GM21717 (cell line): ENCODE measurements around the gene CPVL.

Source experiments
- ATAC-seq: cut with Tn5 transposase; IDR thresholded peaks from one replicate; pipeline ENCODE4 v1.9.1; 2021; ENCODE audit warnings: mild to moderate bottlenecking, moderate library complexity; ENCODE audit not compliant: unreplicated experiment

Gene CPVL

GRCh38 chr7:28984217-28984616 lies 162.1 kb downstream of the CPVL start:
- no peak for ATAC-seq

- ATAC-seq, result no peak
Measured at GRCh38 chr7:28983396-28984190, 162.7 kb downstream of the CPVL start.

GRCh38 chr7:28981161-28981465 lies 165.2 kb downstream of the CPVL start:
- ATAC-seq, result no peak

GRCh38 chr7:28980451-28981160 lies 165.7 kb downstream of the CPVL start:
- ATAC-seq, result no peak

GRCh38 chr7:28979776-28980175 lies 166.6 kb downstream of the CPVL start:
- ATAC-seq, result no peak

- ATAC-seq, result no peak
Measured at GRCh38 chr7:28977881-28978280, 168.5 kb downstream of the CPVL start.

GRCh38 chr7:28976022-28976421 lies 170.3 kb downstream of the CPVL start:
- ATAC-seq, result no peak

GRCh38 chr7:28973591-28973990 lies 172.7 kb downstream of the CPVL start:
- no peak for ATAC-seq

- no peak for ATAC-seq
Measured at GRCh38 chr7:28964056-28964455, 182.3 kb downstream of the CPVL start.

GRCh38 chr7:28961972-28962371 lies 184.4 kb downstream of the CPVL start:
- ATAC-seq, result no peak

GRCh38 chr7:28960071-28960840 lies 186.1 kb downstream of the CPVL start:
- no peak for ATAC-seq

- ATAC-seq, result no peak
Measured at GRCh38 chr7:28958980-28959347, 187.4 kb downstream of the CPVL start.

- no peak for ATAC-seq
Measured at GRCh38 chr7:28958235-28958979, 187.9 kb downstream of the CPVL start, which contains the start of gene TRIL. Gene TRIL (minus strand): TSS chr7:28958330. CDS start chr7:28958046, 284 bp downstream.

- ATAC-seq, result no peak
Measured at GRCh38 chr7:28957751-28958234, 188.5 kb downstream of the CPVL start.

- no peak for ATAC-seq
Measured at GRCh38 chr7:28957064-28957750, 189.1 kb downstream of the CPVL start.

GRCh38 chr7:28956608-28957063 lies 189.7 kb downstream of the CPVL start:
- no peak for ATAC-seq

GRCh38 chr7:28955718-28956607 lies 190.4 kb downstream of the CPVL start:
- ATAC-seq, result no peak

GRCh38 chr7:28955356-28955717 lies 191.0 kb downstream of the CPVL start:
- no peak for ATAC-seq

GRCh38 chr7:28954946-28955345 lies 191.4 kb downstream of the CPVL start:
- no peak for ATAC-seq
